ENCODE measurements around the gene GRHPR.
"Not testable (repeated sequence)": the region's sequence is repeated elsewhere in the genome, so short reads cannot be mapped to it uniquely, and the experiment has no call there.

Gene GRHPR

GRCh38 chr9:37421914-37422288 lies 595 bp upstream of the GRHPR start:
- DNase-seq: no peak
- Histone ChIP-seq H3K27me3 (replicated peaks in 2 of 5; ENCODE audit: control insufficient read depth in 4 of 5, insufficient read depth in 5 of 5, low read length in 4 of 5) (no peaks in the 10 kb centered on the region), H3K9me3 (ENCODE audit: control extremely low read depth in 1 of 5, control insufficient read depth in 4 of 5, insufficient read depth in 2 of 5, low read depth in 1 of 5, low read length in 4 of 5) (no peaks in the 10 kb centered on the region), H3K4me3 (ENCODE audit: control insufficient read depth in 1 of 7, extremely low read depth in 1 of 7, insufficient read depth in 4 of 7, low read depth in 2 of 7, low read length in 6 of 7) (peak overlapping the region in 6 of 7 experiments; percentile 78 to 95 (median 86)), H3K27ac (ENCODE audit: insufficient read depth in 1 of 2, low read depth in 1 of 2, low read length in 2 of 2, poor library complexity in 1 of 2, severe bottlenecking in 2 of 2) (peak overlapping the region; percentile 64 to 90), H3K36me3 (ENCODE audit: control insufficient read depth in 4 of 4, insufficient read depth in 4 of 4, low read length in 3 of 4) (peaks cover 3 to 28% (median 15%) of the 10 kb centered on the region in 4 experiments), H3K4me1 (ENCODE audit: control extremely low read depth in 1 of 4, control insufficient read depth in 4 of 4, insufficient read depth in 4 of 4, low read length in 3 of 4) (peaks cover 0 to 28% (median 23%) of the 10 kb centered on the region in 4 experiments)
- 76% methylated on average over 7 of the region's 8 CpGs for WGBS (ENCODE audit: insufficient coverage)
- ChIA-PET POLR2A (no interaction called here), CTCF (no interaction called here)

- no peaks in the 10 kb centered on the region for H3K9me3 ChIP-seq (ENCODE audit: control extremely low read depth in 1 of 5, control insufficient read depth in 4 of 5, insufficient read depth in 2 of 5, low read depth in 1 of 5, low read length in 4 of 5)
- ChIA-PET POLR2A (interaction anchor here (0.9 kb wide), 1 partner anchor 27 kb away, joined by 3 read pairs; no protein-coding TSS in a partner anchor), CTCF (interaction anchor here (0.9 to 2.2 kb wide), 3 partner anchors 9 to 17 kb away, joined by 4 to 8 read pairs (median 7); no protein-coding TSS in a partner anchor)
- peaks cover 7 to 43% (median 26%) of the 10 kb centered on the region in 4 experiments for H3K36me3 ChIP-seq (ENCODE audit: control insufficient read depth in 4 of 4, insufficient read depth in 4 of 4, low read length in 3 of 4)
- 90% methylated on average over 2 of the region's 2 CpGs for WGBS (ENCODE audit: insufficient coverage)
- H3K27me3 ChIP-seq (replicated peaks in 2 of 5; ENCODE audit: control insufficient read depth in 4 of 5, insufficient read depth in 5 of 5, low read length in 4 of 5): no peaks in the 10 kb centered on the region
- peak overlapping the region in 5 of 7 experiments; percentile 83 to 95 (median 86) for H3K4me3 ChIP-seq (ENCODE audit: control insufficient read depth in 1 of 7, extremely low read depth in 1 of 7, insufficient read depth in 4 of 7, low read depth in 2 of 7, low read length in 6 of 7)
- H3K4me1 ChIP-seq (ENCODE audit: control extremely low read depth in 1 of 4, control insufficient read depth in 4 of 4, insufficient read depth in 4 of 4, low read length in 3 of 4): peaks cover 0 to 31% (median 23%) of the 10 kb centered on the region in 4 experiments
- DNase-seq: no peak
- no peak overlapping the region for H3K27ac ChIP-seq (ENCODE audit: insufficient read depth in 1 of 2, low read depth in 1 of 2, low read length in 2 of 2, poor library complexity in 1 of 2, severe bottlenecking in 2 of 2)
Measured at GRCh38 chr9:37423508-37423907, 1.0 kb downstream of the GRHPR start.

DNA sequence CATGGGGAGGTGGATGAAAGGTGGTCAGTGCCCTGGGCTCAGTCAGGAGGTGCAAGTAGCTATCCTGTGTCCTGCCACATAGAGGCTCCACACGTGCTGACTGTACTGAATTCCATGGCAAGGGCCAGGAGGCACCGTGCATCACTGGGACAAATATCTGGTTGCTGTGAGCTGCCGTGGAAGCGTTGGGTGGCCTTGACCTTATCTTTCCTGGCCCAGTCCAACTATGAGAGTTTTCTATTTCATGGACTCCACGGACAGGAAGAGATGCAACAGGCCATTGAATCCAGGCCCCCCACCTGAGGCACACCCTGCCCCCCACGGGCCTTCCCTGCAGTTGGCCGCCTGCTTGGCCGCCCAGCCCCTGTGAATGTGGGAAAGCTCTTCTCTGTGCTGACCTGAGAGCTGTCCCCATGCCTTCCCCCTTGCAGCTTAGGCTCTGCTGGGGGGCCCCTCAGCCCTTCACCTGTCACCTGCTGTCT lies 1.7 kb downstream of the GRHPR start:
- 98% methylated on average over 8 of the region's 8 CpGs for WGBS (ENCODE audit: insufficient coverage)
- peaks cover 7 to 51% (median 33%) of the 10 kb centered on the region in 4 experiments for H3K36me3 ChIP-seq (ENCODE audit: control insufficient read depth in 4 of 4, insufficient read depth in 4 of 4, low read length in 3 of 4)
- H3K27ac ChIP-seq (ENCODE audit: insufficient read depth in 1 of 2, low read depth in 1 of 2, low read length in 2 of 2, poor library complexity in 1 of 2, severe bottlenecking in 2 of 2): no peak overlapping the region
- H3K9me3 ChIP-seq (ENCODE audit: control extremely low read depth in 1 of 5, control insufficient read depth in 4 of 5, insufficient read depth in 2 of 5, low read depth in 1 of 5, low read length in 4 of 5): no peaks in the 10 kb centered on the region
- peaks cover 0 to 31% (median 23%) of the 10 kb centered on the region in 4 experiments for H3K4me1 ChIP-seq (ENCODE audit: control extremely low read depth in 1 of 4, control insufficient read depth in 4 of 4, insufficient read depth in 4 of 4, low read length in 3 of 4)
- ChIA-PET POLR2A (interaction anchor here (0.9 kb wide), 1 partner anchor 26 kb away, joined by 3 read pairs; no protein-coding TSS in a partner anchor), CTCF (interaction anchor here (0.9 to 2.2 kb wide), 4 partner anchors 9 to 17 kb away, joined by 3 to 8 read pairs (median 6); no protein-coding TSS in a partner anchor)
- H3K4me3 ChIP-seq (ENCODE audit: control insufficient read depth in 1 of 7, extremely low read depth in 1 of 7, insufficient read depth in 4 of 7, low read depth in 2 of 7, low read length in 6 of 7): peak overlapping the region in 1 of 7 experiments; percentile 1
- no peaks in the 10 kb centered on the region for H3K27me3 ChIP-seq (replicated peaks in 2 of 5; ENCODE audit: control insufficient read depth in 4 of 5, insufficient read depth in 5 of 5, low read length in 4 of 5)
- DNase-seq: no peak

DNA sequence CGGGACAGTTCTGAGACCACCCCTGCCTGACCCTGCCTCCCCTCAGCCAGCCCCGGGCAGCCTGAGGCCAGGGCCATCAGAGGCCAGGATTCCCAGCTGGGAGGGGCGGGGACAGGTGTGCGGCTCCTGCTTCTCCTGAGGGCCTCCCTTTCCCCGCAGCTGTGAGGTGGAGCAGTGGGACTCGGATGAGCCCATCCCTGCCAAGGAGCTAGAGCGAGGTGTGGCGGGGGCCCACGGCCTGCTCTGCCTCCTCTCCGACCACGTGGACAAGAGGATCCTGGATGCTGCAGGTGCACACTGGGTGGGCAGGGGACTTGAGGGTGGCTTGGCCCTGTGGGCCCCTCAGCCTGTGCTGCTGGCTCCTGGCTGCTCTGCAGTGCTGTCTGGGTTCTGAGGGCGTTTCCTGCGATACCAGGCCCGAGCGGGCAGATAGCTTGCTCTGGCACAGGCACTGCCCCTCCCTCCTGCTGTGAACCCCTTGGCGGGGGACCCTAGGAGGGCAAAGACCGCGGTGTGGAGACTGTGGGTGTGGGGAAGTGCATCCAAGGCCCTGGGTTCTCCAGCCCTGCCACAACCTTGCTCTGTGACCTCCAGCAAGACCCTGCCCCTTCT lies 2.3 kb downstream of the GRHPR start:
- Histone ChIP-seq H3K27me3 (replicated peaks in 2 of 5; ENCODE audit: control insufficient read depth in 4 of 5, insufficient read depth in 5 of 5, low read length in 4 of 5) (no peaks in the 10 kb centered on the region), H3K36me3 (ENCODE audit: control insufficient read depth in 4 of 4, insufficient read depth in 4 of 4, low read length in 3 of 4) (peaks cover 7 to 56% (median 36%) of the 10 kb centered on the region in 4 experiments), H3K4me1 (ENCODE audit: control extremely low read depth in 1 of 4, control insufficient read depth in 4 of 4, insufficient read depth in 4 of 4, low read length in 3 of 4) (peaks cover 0 to 31% (median 23%) of the 10 kb centered on the region in 4 experiments), H3K27ac (ENCODE audit: insufficient read depth in 1 of 2, low read depth in 1 of 2, low read length in 2 of 2, poor library complexity in 1 of 2, severe bottlenecking in 2 of 2) (no peak overlapping the region), H3K4me3 (ENCODE audit: control insufficient read depth in 1 of 7, extremely low read depth in 1 of 7, insufficient read depth in 4 of 7, low read depth in 2 of 7, low read length in 6 of 7) (no peak overlapping the region), H3K9me3 (ENCODE audit: control extremely low read depth in 1 of 5, control insufficient read depth in 4 of 5, insufficient read depth in 2 of 5, low read depth in 1 of 5, low read length in 4 of 5) (no peaks in the 10 kb centered on the region)
- ChIA-PET CTCF (interaction anchor here (1.1 to 2.2 kb wide), 3 partner anchors 9 to 13 kb away, joined by 3 to 8 read pairs (median 4); no protein-coding TSS in a partner anchor), POLR2A (interaction anchor here (0.6 kb wide), 1 partner anchor 140 kb away, joined by 3 read pairs; no protein-coding TSS in a partner anchor)
- no peak for DNase-seq
- 91% methylated on average over 9 of the region's 18 CpGs for WGBS (ENCODE audit: insufficient coverage)

DNA sequence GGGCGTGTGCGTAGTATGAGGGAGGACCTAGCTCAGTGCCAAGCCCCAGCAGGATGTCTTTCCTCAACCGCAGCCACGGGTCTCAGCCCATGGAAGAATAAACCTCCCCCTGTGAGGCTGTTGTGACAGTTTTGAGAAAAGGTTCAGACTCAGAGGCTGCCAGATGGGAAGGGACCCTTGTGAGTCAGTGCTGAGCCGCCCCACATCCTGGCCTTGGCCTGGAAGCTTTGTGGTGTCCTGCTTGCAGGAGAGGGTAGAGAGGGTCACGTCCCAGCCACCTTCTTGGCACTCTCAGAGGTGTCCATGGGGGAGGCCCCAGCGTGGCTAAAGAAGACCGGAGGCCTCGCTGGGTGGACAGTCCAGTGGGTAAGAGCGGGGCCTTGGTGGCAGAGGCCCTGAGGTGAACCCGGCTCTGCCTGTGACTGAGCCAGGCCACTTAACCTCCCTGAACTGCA lies 2.8 kb downstream of the GRHPR start:
- CTCF ChIA-PET: interaction anchor here (1.9 to 2.2 kb wide), 2 partner anchors 10 to 13 kb away, joined by 4 to 8 read pairs; no protein-coding TSS in a partner anchor
- H3K27ac ChIP-seq (ENCODE audit: insufficient read depth in 1 of 2, low read depth in 1 of 2, low read length in 2 of 2, poor library complexity in 1 of 2, severe bottlenecking in 2 of 2): peak overlapping the region in 1 of 2 experiments; percentile 4
- POLR2A ChIA-PET: interaction anchor here (0.6 kb wide), 1 partner anchor 141 kb away, joined by 3 read pairs; no protein-coding TSS in a partner anchor
- no peaks in the 10 kb centered on the region for H3K9me3 ChIP-seq (ENCODE audit: control extremely low read depth in 1 of 5, control insufficient read depth in 4 of 5, insufficient read depth in 2 of 5, low read depth in 1 of 5, low read length in 4 of 5)
- H3K36me3 ChIP-seq (ENCODE audit: control insufficient read depth in 4 of 4, insufficient read depth in 4 of 4, low read length in 3 of 4): peaks cover 7 to 61% (median 38%) of the 10 kb centered on the region in 4 experiments
- no peak for DNase-seq
- H3K27me3 ChIP-seq (replicated peaks in 2 of 5; ENCODE audit: control insufficient read depth in 4 of 5, insufficient read depth in 5 of 5, low read length in 4 of 5): no peaks in the 10 kb centered on the region
- 92% methylated on average over 11 of the region's 11 CpGs for WGBS (ENCODE audit: insufficient coverage)
- H3K4me1 ChIP-seq (ENCODE audit: control extremely low read depth in 1 of 4, control insufficient read depth in 4 of 4, insufficient read depth in 4 of 4, low read length in 3 of 4): peaks cover 0 to 31% (median 23%) of the 10 kb centered on the region in 4 experiments
- no peak overlapping the region for H3K4me3 ChIP-seq (ENCODE audit: control insufficient read depth in 1 of 7, extremely low read depth in 1 of 7, insufficient read depth in 4 of 7, low read depth in 2 of 7, low read length in 6 of 7)

- peaks cover 0 to 31% (median 23%) of the 10 kb centered on the region in 4 experiments for H3K4me1 ChIP-seq (ENCODE audit: control extremely low read depth in 1 of 4, control insufficient read depth in 4 of 4, insufficient read depth in 4 of 4, low read length in 3 of 4)
- H3K36me3 ChIP-seq (ENCODE audit: control insufficient read depth in 4 of 4, insufficient read depth in 4 of 4, low read length in 3 of 4): peaks cover 7 to 73% (median 47%) of the 10 kb centered on the region in 4 experiments
- DNase-seq; H3K27ac ChIP-seq (ENCODE audit: insufficient read depth in 1 of 2, low read depth in 1 of 2, low read length in 2 of 2, poor library complexity in 1 of 2, severe bottlenecking in 2 of 2); H3K9me3 ChIP-seq (ENCODE audit: control extremely low read depth in 1 of 5, control insufficient read depth in 4 of 5, insufficient read depth in 2 of 5, low read depth in 1 of 5, low read length in 4 of 5); H3K27me3 ChIP-seq (replicated peaks in 2 of 5; ENCODE audit: control insufficient read depth in 4 of 5, insufficient read depth in 5 of 5, low read length in 4 of 5); H3K4me3 ChIP-seq (ENCODE audit: control insufficient read depth in 1 of 7, extremely low read depth in 1 of 7, insufficient read depth in 4 of 7, low read depth in 2 of 7, low read length in 6 of 7); POLR2A ChIA-PET: not testable (repeated sequence)
- CTCF ChIA-PET: interaction anchor here (1.2 to 1.9 kb wide), 2 partner anchors 12 to 14 kb away, joined by 4 read pairs; no protein-coding TSS in a partner anchor
- 95% methylated on average over 15 of the region's 15 CpGs for WGBS (ENCODE audit: insufficient coverage)
Measured at GRCh38 chr9:37426431-37426830, 3.9 kb downstream of the GRHPR start.
